GM23338 (cell line): ENCODE results near the gene KRTAP5-4. TPM values are rescaled to one million over a fixed set of nuclear protein-coding genes. Genes with fewer than 3 reads are reported as not detected.
A peak's percentile ranks its signal among the peaks of the same experiment; 100 is the strongest.
"Not testable (repeated sequence)": the region's sequence is repeated elsewhere in the genome, so short reads cannot be mapped to it uniquely, and the experiment has no call there.

Experiments used
- ATAC-seq: fragments of 200-7000 bp; cut with Tn5 transposase; 3 replicates; pipeline ENCODE4 v1.9.1; 2020
- DNase-seq: peaks from one replicate; pipeline ENCODE4 v3.0.0-alpha.2; 2015; ENCODE audit warnings: low spot score
- H2AFZ ChIP-seq: fragments of 200-600 bp; sonication (generic); 2 replicates; pipeline ENCODE4 v1.8.0; 2016; ENCODE audit warnings: antibody characterized with exemption, mild to moderate bottlenecking, moderate library complexity
- H3F3A ChIP-seq: fragments of 200-600 bp; sonication (generic); replicated peaks from 2 replicates; pipeline ENCODE4 v1.8.0; 2017; ENCODE audit warnings: antibody characterized with exemption, mixed run types, low read depth
- H3K27ac ChIP-seq: fragments of 200-600 bp; sonication (generic); 2 replicates; pipeline ENCODE4 v1.6.1; 2016; ENCODE audit warnings: low read depth
- H3K27me3 ChIP-seq: fragments of 200-600 bp; sonication (generic); 2 replicates; pipeline ENCODE4 v1.8.0; 2016; ENCODE audit warnings: mild to moderate bottlenecking, mixed run types, moderate library complexity; ENCODE audit not compliant: insufficient read depth
- H3K36me3 ChIP-seq: fragments of 200-600 bp; sonication (generic); 2 replicates; pipeline ENCODE4 v1.8.0; 2016; ENCODE audit warnings: mild to moderate bottlenecking; ENCODE audit not compliant: insufficient read depth
- H3K4me1 ChIP-seq: fragments of 200-600 bp; sonication (generic); 2 replicates; pipeline ENCODE4 v1.8.0; 2016; ENCODE audit warnings: mild to moderate bottlenecking, moderate library complexity; ENCODE audit not compliant: insufficient read depth
- H3K4me2 ChIP-seq: fragments of 200-600 bp; sonication (generic); 2 replicates; pipeline ENCODE4 v1.7.1; 2017; ENCODE audit warnings: mixed run types
- H3K4me3 ChIP-seq: fragments of 200-600 bp; sonication (generic); 2 replicates; pipeline ENCODE4 v1.6.1; 2016; ENCODE audit warnings: mixed run types
- H3K79me2 ChIP-seq: fragments of 200-600 bp; sonication (generic); replicated peaks from 2 replicates; pipeline ENCODE4 v1.8.0; 2017; ENCODE audit warnings: mild to moderate bottlenecking; ENCODE audit not compliant: insufficient read depth
- H3K9me2 ChIP-seq: fragments of 200-600 bp; sonication (generic); 2 replicates; pipeline ENCODE4 v1.8.0; 2017; ENCODE audit not compliant: insufficient read depth
- H4K20me1 ChIP-seq: fragments of 200-600 bp; sonication (generic); replicated peaks from 2 replicates; pipeline ENCODE4 v1.8.0; 2017; ENCODE audit warnings: mild to moderate bottlenecking; ENCODE audit not compliant: insufficient read depth
- H3K27ac Mint-ChIP-seq: 2 replicates; pipeline ENCODE4 v1.8.0; 2020; ENCODE audit warnings: inconsistent platforms, mild to moderate bottlenecking, moderate library complexity, mixed read lengths
- H3K27me3 Mint-ChIP-seq: 3 replicates; pipeline ENCODE4 v1.8.0; 2022; ENCODE audit warnings: low read depth, mild to moderate bottlenecking, moderate library complexity, mixed read lengths, inconsistent platforms; ENCODE audit not compliant: insufficient read depth, poor library complexity
- H3K36me3 Mint-ChIP-seq: 3 replicates; pipeline ENCODE4 v1.8.0; 2021; ENCODE audit warnings: low read depth, mild to moderate bottlenecking, inconsistent platforms, moderate library complexity, mixed read lengths
- H3K4me1 Mint-ChIP-seq: 3 replicates; pipeline ENCODE4 v1.8.0; 2020; ENCODE audit warnings: mild to moderate bottlenecking, inconsistent platforms, mixed read lengths
- H3K4me3 Mint-ChIP-seq: 3 replicates; pipeline ENCODE4 v1.8.0; 2021; ENCODE audit warnings: moderate library complexity, mild to moderate bottlenecking, inconsistent platforms, mixed read lengths
- H3K9me3 Mint-ChIP-seq: 3 replicates; pipeline ENCODE4 v1.8.0; 2020; ENCODE audit warnings: moderate library complexity, mild to moderate bottlenecking, inconsistent platforms, mixed read lengths
- CREB1 ChIP-seq: fragments of 250-450 bp; sonication (Bioruptor Pico); IDR thresholded peaks from 2 replicates; pipeline ENCODE4 v1.5.0; 2020; ENCODE audit warnings: low read depth, mild to moderate bottlenecking, moderate library complexity
- CTCF ChIP-seq, 2 experiments: fragments of 200-600 bp in 1 of 2; sonication (generic) in 1 of 2; conservative IDR thresholded peaks; 2 replicates each; pipeline versions ENCODE4 v1.5.1 to v1.6.1; 2016 to 2017; ENCODE audit warnings: antibody characterized with exemption in 2 of 2, low read depth in 2 of 2, mild to moderate bottlenecking in 2 of 2, moderate library complexity in 1 of 2
- EZH2 ChIP-seq: fragments of 200-600 bp; sonication (generic); IDR thresholded peaks from one replicate; pipeline ENCODE4 v1.8.0; 2017; ENCODE audit warnings: antibody characterized with exemption, mild to moderate bottlenecking, low read depth; ENCODE audit not compliant: unreplicated experiment
- EZH2phosphoT487 ChIP-seq: fragments of 200-600 bp; sonication (generic); IDR thresholded peaks from one replicate; pipeline ENCODE4 v1.8.1; 2018; ENCODE audit warnings: antibody characterized with exemption; ENCODE audit not compliant: unreplicated experiment
- NANOG ChIP-seq: IDR thresholded peaks from 2 replicates; pipeline ENCODE4 v1.6.1; 2016; ENCODE audit warnings: antibody characterized with exemption, borderline replicate concordance
- POLR2AphosphoS5 ChIP-seq: IDR thresholded peaks from 2 replicates; pipeline ENCODE4 v1.6.1; 2016; ENCODE audit warnings: antibody characterized with exemption, low read depth
- REST ChIP-seq: IDR thresholded peaks from one replicate; pipeline ENCODE4 v1.6.1; 2018; ENCODE audit warnings: antibody characterized with exemption; ENCODE audit not compliant: unreplicated experiment
- STAT1 ChIP-seq: IDR thresholded peaks from one replicate; pipeline ENCODE4 v1.6.1; 2016; ENCODE audit warnings: antibody characterized with exemption; ENCODE audit not compliant: unreplicated experiment
- ZNF114 ChIP-seq: fragments of 250-450 bp; sonication (Bioruptor Pico); IDR thresholded peaks from 2 replicates; pipeline ENCODE4 v1.5.0; 2020; ENCODE audit warnings: mild to moderate bottlenecking, moderate library complexity
- polyA plus RNA-seq: library from polyadenylated mRNA; unstranded; fragments of >200 nt; fragmentation: Nextera tagmentation; extraction: Ambion mirVana; gene quantifications from 2 replicates; pipeline ENCODE4 v1.2.1, GENCODE V29; 2016
- total RNA-seq: library from RNA; depleted of rRNA; stranded (reverse); fragments of >200 nt; shearing (Covaris generic); gene quantifications from 2 replicates; pipeline ENCODE4 v1.2.3, GENCODE V29; 2014
- TF ChIP-seq, protein P1 (sequence below): fragments of 250-450 bp; sonication (Bioruptor Pico); IDR thresholded peaks from 2 replicates; pipeline ENCODE4 v1.5.0; 2020; ENCODE audit warnings: mild to moderate bottlenecking, moderate library complexity

KRTAP5-4 gene
- total and polyA plus RNA-seq, 2 experiments from 2014 or later, result not detected

GRCh38 chr11:1576825-1577224 lies 45.1 kb downstream of the KRTAP5-4 start (continued):
- TF ChIP-seq, protein P1, sequence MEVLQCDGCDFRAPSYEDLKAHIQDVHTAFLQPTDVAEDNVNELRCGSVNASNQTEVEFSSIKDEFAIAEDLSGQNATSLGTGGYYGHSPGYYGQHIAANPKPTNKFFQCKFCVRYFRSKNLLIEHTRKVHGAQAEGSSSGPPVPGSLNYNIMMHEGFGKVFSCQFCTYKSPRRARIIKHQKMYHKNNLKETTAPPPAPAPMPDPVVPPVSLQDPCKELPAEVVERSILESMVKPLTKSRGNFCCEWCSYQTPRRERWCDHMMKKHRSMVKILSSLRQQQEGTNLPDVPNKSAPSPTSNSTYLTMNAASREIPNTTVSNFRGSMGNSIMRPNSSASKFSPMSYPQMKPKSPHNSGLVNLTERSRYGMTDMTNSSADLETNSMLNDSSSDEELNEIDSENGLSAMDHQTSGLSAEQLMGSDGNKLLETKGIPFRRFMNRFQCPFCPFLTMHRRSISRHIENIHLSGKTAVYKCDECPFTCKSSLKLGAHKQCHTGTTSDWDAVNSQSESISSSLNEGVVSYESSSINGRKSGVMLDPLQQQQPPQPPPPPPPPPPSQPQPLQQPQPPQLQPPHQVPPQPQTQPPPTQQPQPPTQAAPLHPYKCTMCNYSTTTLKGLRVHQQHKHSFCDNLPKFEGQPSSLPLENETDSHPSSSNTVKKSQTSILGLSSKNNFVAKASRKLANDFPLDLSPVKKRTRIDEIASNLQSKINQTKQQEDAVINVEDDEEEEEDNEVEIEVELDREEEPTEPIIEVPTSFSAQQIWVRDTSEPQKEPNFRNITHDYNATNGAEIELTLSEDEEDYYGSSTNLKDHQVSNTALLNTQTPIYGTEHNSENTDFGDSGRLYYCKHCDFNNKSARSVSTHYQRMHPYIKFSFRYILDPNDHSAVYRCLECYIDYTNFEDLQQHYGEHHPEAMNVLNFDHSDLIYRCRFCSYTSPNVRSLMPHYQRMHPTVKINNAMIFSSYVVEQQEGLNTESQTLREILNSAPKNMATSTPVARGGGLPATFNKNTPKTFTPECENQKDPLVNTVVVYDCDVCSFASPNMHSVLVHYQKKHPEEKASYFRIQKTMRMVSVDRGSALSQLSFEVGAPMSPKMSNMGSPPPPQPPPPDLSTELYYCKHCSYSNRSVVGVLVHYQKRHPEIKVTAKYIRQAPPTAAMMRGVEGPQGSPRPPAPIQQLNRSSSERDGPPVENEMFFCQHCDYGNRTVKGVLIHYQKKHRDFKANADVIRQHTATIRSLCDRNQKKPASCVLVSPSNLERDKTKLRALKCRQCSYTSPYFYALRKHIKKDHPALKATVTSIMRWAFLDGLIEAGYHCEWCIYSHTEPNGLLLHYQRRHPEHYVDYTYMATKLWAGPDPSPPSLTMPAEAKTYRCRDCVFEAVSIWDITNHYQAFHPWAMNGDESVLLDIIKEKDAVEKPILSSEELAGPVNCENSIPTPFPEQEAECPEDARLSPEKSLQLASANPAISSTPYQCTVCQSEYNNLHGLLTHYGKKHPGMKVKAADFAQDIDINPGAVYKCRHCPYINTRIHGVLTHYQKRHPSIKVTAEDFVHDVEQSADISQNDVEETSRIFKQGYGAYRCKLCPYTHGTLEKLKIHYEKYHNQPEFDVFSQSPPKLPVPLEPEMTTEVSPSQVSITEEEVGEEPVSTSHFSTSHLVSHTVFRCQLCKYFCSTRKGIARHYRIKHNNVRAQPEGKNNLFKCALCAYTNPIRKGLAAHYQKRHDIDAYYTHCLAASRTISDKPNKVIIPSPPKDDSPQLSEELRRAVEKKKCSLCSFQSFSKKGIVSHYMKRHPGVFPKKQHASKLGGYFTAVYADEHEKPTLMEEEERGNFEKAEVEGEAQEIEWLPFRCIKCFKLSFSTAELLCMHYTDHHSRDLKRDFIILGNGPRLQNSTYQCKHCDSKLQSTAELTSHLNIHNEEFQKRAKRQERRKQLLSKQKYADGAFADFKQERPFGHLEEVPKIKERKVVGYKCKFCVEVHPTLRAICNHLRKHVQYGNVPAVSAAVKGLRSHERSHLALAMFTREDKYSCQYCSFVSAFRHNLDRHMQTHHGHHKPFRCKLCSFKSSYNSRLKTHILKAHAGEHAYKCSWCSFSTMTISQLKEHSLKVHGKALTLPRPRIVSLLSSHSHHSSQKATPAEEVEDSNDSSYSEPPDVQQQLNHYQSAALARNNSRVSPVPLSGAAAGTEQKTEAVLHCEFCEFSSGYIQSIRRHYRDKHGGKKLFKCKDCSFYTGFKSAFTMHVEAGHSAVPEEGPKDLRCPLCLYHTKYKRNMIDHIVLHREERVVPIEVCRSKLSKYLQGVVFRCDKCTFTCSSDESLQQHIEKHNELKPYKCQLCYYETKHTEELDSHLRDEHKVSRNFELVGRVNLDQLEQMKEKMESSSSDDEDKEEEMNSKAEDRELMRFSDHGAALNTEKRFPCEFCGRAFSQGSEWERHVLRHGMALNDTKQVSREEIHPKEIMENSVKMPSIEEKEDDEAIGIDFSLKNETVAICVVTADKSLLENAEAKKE (CRISPR knock-in tag), result no peak

DNA sequence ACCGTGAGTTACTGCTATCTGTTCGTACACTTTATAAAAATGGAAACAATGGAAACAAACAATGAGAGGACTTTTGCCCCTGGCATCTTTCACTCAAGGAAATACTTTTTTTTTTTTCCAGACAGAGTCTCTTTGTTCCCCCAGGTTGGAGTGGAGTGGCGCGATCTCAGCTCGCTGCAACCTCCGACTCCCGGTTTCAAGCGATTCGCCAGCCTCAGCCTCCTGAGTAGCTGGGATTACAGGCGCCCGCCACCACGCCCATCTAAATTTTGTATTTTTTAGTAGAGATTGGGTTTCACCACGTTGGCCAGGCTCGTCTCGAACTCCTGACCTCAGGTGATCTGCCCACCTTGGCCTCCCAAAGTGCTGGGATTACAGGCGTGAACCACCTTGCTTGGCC lies 46.2 kb downstream of the KRTAP5-4 start:
- Mint-ChIP-seq H3K9me3 (peaks cover 14% of the 10 kb centered on the region), H3K27me3 (peaks cover 42% of the 10 kb centered on the region)
- not testable (repeated sequence) for H2AFZ ChIP-seq, H3K36me3 Mint-ChIP-seq, H3K4me3 ChIP-seq, H3F3A ChIP-seq, H3K36me3 ChIP-seq, H3K27ac Mint-ChIP-seq, H4K20me1 ChIP-seq, H3K27ac ChIP-seq, H3K4me2 ChIP-seq, H3K4me3 Mint-ChIP-seq, H3K9me2 ChIP-seq, H3K4me1 Mint-ChIP-seq, ATAC-seq, DNase-seq, H3K79me2 ChIP-seq
- Histone ChIP-seq H3K4me1 (peaks cover 15% of the 10 kb centered on the region; the same call in 1 of the 2 replicates), H3K27me3 (peaks cover 45% of the 10 kb centered on the region)

- H3K27ac Mint-ChIP-seq, result no peak overlapping the region
- no peak overlapping the region for H2AFZ ChIP-seq
- ATAC-seq, result no peak
- no peak for TF ChIP-seq NANOG
- no peak for TF ChIP-seq POLR2AphosphoS5
- TF ChIP-seq REST, result no peak
- no peak; a peak in 1 of 4 replicates for TF ChIP-seq CTCF (conservative IDR thresholded peaks at IDR 0.05; ENCODE audit: low read depth in 2 of 2)
- TF ChIP-seq STAT1, result no peak
- TF ChIP-seq EZH2, result no peak
- TF ChIP-seq CREB1 (CRISPR knock-in tag), result no peak
- TF ChIP-seq EZH2phosphoT487, result no peak
- no peak for TF ChIP-seq ZNF114 (CRISPR knock-in tag)
These were observed 47.0 kb downstream of the KRTAP5-4 start for GRCh38 chr11:1574933-1575242.

More at GRCh38 chr11:1574933-1575242, 47.0 kb downstream of the KRTAP5-4 start:
- Histone ChIP-seq H3F3A (peaks cover 8% of the 10 kb centered on the region; the same call in 1 of the 2 replicates), H3K4me1 (peaks cover 20% of the 10 kb centered on the region; the same call in 1 of the 2 replicates), H3K27me3 (peaks cover 53% of the 10 kb centered on the region), H4K20me1 (no peaks in the 10 kb centered on the region), H3K9me2 (no peaks in the 10 kb centered on the region), H3K36me3 (no peaks in the 10 kb centered on the region), H3K4me3 (no peak overlapping the region), H3K4me2 (0 out of 2 replicates have a peak overlapping the region, but pooled peaks have one; percentile 38), H3K27ac (no peak overlapping the region), H3K79me2 (no peaks in the 10 kb centered on the region)
- Mint-ChIP-seq H3K4me1 (no peaks in the 10 kb centered on the region), H3K4me3 (peak overlapping the region; percentile 50; the same call in 1 of the 3 replicates), H3K36me3 (no peaks in the 10 kb centered on the region), H3K27me3 (peaks cover 49% of the 10 kb centered on the region), H3K9me3 (peaks cover 14% of the 10 kb centered on the region)
- DNase-seq, result no peak
